ENCODE results near the gene PGK2. TPM values are rescaled to one million over a fixed set of nuclear protein-coding genes. Genes with fewer than 3 reads are reported as not detected.
"Not testable (repeated sequence)": the region's sequence is repeated elsewhere in the genome, so short reads cannot be mapped to it uniquely, and the experiment has no call there.

Gene PGK2
- total RNA-seq, 1 donor from 2014 or later = not detected

- H3K36me3 Mint-ChIP-seq (ENCODE audit: low read depth) = no peaks in the 10 kb centered on the region
- no peak overlapping the region for H3K27ac Mint-ChIP-seq (ENCODE audit: unreplicated experiment)
- peaks cover 20% of the 10 kb centered on the region for H3K9me3 Mint-ChIP-seq (ENCODE audit: low read depth)
- no peak for TF ChIP-seq CTCF (IDR thresholded peaks at IDR 0.05)
- no peak for DNase-seq (ENCODE audit: low spot score)
- no peak overlapping the region for H3K4me3 Mint-ChIP-seq (ENCODE audit: unreplicated experiment)
- no peaks in the 10 kb centered on the region for H3K4me1 Mint-ChIP-seq (ENCODE audit: low read depth)
- H3K27me3 Mint-ChIP-seq (ENCODE audit: low read depth) = no peaks in the 10 kb centered on the region
These were observed 26.2 kb upstream of the PGK2 start for GRCh38 chr6:49813248-49813647.

- Mint-ChIP-seq H3K27me3 (ENCODE audit: low read depth) (no peaks in the 10 kb centered on the region), H3K4me1 (ENCODE audit: low read depth) (no peaks in the 10 kb centered on the region), H3K27ac (ENCODE audit: unreplicated experiment) (no peak overlapping the region), H3K4me3 (ENCODE audit: unreplicated experiment) (no peak overlapping the region), H3K9me3 (ENCODE audit: low read depth) (peaks cover 22% of the 10 kb centered on the region), H3K36me3 (ENCODE audit: low read depth) (no peaks in the 10 kb centered on the region)
- DNase-seq (ENCODE audit: low spot score) = no peak
- no peak for TF ChIP-seq CTCF (IDR thresholded peaks at IDR 0.05)
These were observed 19.1 kb upstream of the PGK2 start for GRCh38 chr6:49806145-49806544.

- peaks cover 17% of the 10 kb centered on the region for H3K9me3 Mint-ChIP-seq (ENCODE audit: low read depth)
- H3K4me3 Mint-ChIP-seq (ENCODE audit: unreplicated experiment) = no peak overlapping the region
- no peaks in the 10 kb centered on the region for H3K27me3 Mint-ChIP-seq (ENCODE audit: low read depth)
- no peak for TF ChIP-seq CTCF (IDR thresholded peaks at IDR 0.05)
- H3K36me3 Mint-ChIP-seq (ENCODE audit: low read depth) = no peaks in the 10 kb centered on the region
- DNase-seq (ENCODE audit: low spot score) = no peak
- H3K27ac Mint-ChIP-seq (ENCODE audit: unreplicated experiment) = no peak overlapping the region
- H3K4me1 Mint-ChIP-seq (ENCODE audit: low read depth) = no peaks in the 10 kb centered on the region
These were observed 18.2 kb upstream of the PGK2 start for GRCh38 chr6:49805246-49805645.

GRCh38 chr6:49801525-49801924 is 14.4 kb upstream of the PGK2 start:
- no peaks in the 10 kb centered on the region for H3K36me3 Mint-ChIP-seq (ENCODE audit: low read depth)
- H3K27ac Mint-ChIP-seq (ENCODE audit: unreplicated experiment) = no peak overlapping the region
- H3K4me3 Mint-ChIP-seq (ENCODE audit: unreplicated experiment) = no peak overlapping the region
- H3K27me3 Mint-ChIP-seq (ENCODE audit: low read depth) = no peaks in the 10 kb centered on the region
- H3K9me3 Mint-ChIP-seq (ENCODE audit: low read depth) = no peaks in the 10 kb centered on the region
- no peak for DNase-seq (ENCODE audit: low spot score)
- H3K4me1 Mint-ChIP-seq (ENCODE audit: low read depth) = no peaks in the 10 kb centered on the region
- no peak for TF ChIP-seq CTCF (IDR thresholded peaks at IDR 0.05)

GRCh38 chr6:49799090-49799489 is 12.0 kb upstream of the PGK2 start:
- Mint-ChIP-seq H3K4me1 (ENCODE audit: low read depth) (no peaks in the 10 kb centered on the region), H3K27ac (ENCODE audit: unreplicated experiment) (no peak overlapping the region), H3K36me3 (ENCODE audit: low read depth) (peaks cover 2% of the 10 kb centered on the region), H3K9me3 (ENCODE audit: low read depth) (peaks cover 3% of the 10 kb centered on the region), H3K4me3 (ENCODE audit: unreplicated experiment) (no peak overlapping the region), H3K27me3 (ENCODE audit: low read depth) (no peaks in the 10 kb centered on the region)
- TF ChIP-seq CTCF (IDR thresholded peaks at IDR 0.05) = no peak
- no peak for DNase-seq (ENCODE audit: low spot score)

- not testable (repeated sequence) for H3K4me3 Mint-ChIP-seq (ENCODE audit: unreplicated experiment); H3K36me3 Mint-ChIP-seq (ENCODE audit: low read depth); DNase-seq (ENCODE audit: low spot score); H3K27ac Mint-ChIP-seq (ENCODE audit: unreplicated experiment); H3K4me1 Mint-ChIP-seq (ENCODE audit: low read depth); H3K27me3 Mint-ChIP-seq (ENCODE audit: low read depth); H3K9me3 Mint-ChIP-seq (ENCODE audit: low read depth)
These were observed 9.9 kb upstream of the PGK2 start for GRCh38 chr6:49796842-49797455.
